Psoas muscle (tissue), 8 donors: ENCODE measurements around the gene NUAK2. TPM values are rescaled to one million over a fixed set of nuclear protein-coding genes. Genes with fewer than 3 reads are reported as not detected.

Source experiments
- ATAC-seq, 4 donors: fragments of 200-7000 bp; cut with Tn5 transposase; one replicate each; pipeline ENCODE4 v1.9.1; 2020; ENCODE audit warnings: moderate library complexity in 3 of 4, mild to moderate bottlenecking in 2 of 4
- DNase-seq, 2 donors: peaks; one replicate each; pipeline ENCODE4 v3.0.0-alpha.2; 2020
- H3K27ac ChIP-seq: fragments of 200-600 bp; one replicate; pipeline ENCODE4 v1.8.0; 2022
- H3K27me3 ChIP-seq, 3 donors: fragments of 200-600 bp in 1 of 3; one replicate each; pipeline versions ENCODE4 v1.6.1 to v1.8.0; 2013 to 2022; ENCODE audit warnings: low read length in 2 of 3, mild to moderate bottlenecking in 2 of 3, moderate library complexity in 1 of 3; ENCODE audit not compliant: insufficient read depth in 3 of 3
- H3K36me3 ChIP-seq, 2 donors: fragments of 200-600 bp in 1 of 2; one replicate each; pipeline versions ENCODE4 v1.6.1 to v1.8.0; 2013 to 2022; ENCODE audit warnings: low read depth in 1 of 2, mild to moderate bottlenecking in 1 of 2, moderate library complexity in 1 of 2; ENCODE audit not compliant: insufficient read depth in 1 of 2
- H3K4me1 ChIP-seq: fragments of 200-600 bp; one replicate; pipeline ENCODE4 v1.8.0; 2022
- H3K4me3 ChIP-seq: fragments of 200-600 bp; one replicate; pipeline ENCODE4 v1.8.0; 2022; ENCODE audit warnings: mild to moderate bottlenecking
- H3K9me3 ChIP-seq: fragments of 200-600 bp; one replicate; pipeline ENCODE4 v1.8.0; 2022
- CTCF ChIP-seq: fragments of 200-600 bp; IDR thresholded peaks from one replicate; pipeline ENCODE4 v1.8.0; 2022; ENCODE audit warnings: antibody characterized with exemption
- WGBS, 3 donors: extraction: QIAGEN DNeasy Blood & Tissue Kit; methylation state at CpG; one replicate each; pipeline versions ENCODE4 v1.1.6 to v1.1.7; 2013; 5-methylcytosine and 5-hydroxymethylcytosine counted together
- intact Hi-C, 2 donors: fragments of 100-400 bp; cut with DNase I; formaldehyde crosslinking; loops; one replicate each; pipeline versions ENCODE4 v1.11.0 to v1.14.2; 2022
- polyA plus RNA-seq, 3 donors: library from polyadenylated mRNA; stranded (reverse); fragments of 200-250 nt; gene quantifications; one replicate each; pipeline ENCODE4 v1.2.3, GENCODE V29; 2013
- total RNA-seq, 4 donors: library from RNA; stranded (reverse); fragmentation: NEBNext Ultra II Directional in 2 of 4; extraction: Animal tissue kit (Norgen Biotek cat#: 25700) in 2 of 4; gene quantifications; one replicate each; pipeline versions ENCODE4 v1.2.1 to v1.2.4, GENCODE V29; 2021 to 2023
- donor health status: healthy with polysubstance abuse.
- donor health status: DM: no; HTN: no; CAD: no; lungs with moderate emphysema.
- donor health status: Bipolar disorder and iron deficiency.
- donor health status: healthy.
- donor health status: DM: yes; HTN: yes; CAD: no.
- donor health status: DM: no; HTN: no; CAD: no.
- donor health status: DM: no; HTN: no; CAD: no.
- donor health status: DM: yes; HTN: yes; CAD: no.

The NUAK2 gene
- total and polyA plus RNA-seq, 7 donors: 0.20 to 1.3 (median 0.55) TPM

GRCh38 chr1:205273551-205273982, 48.0 kb downstream of the NUAK2 start:
- intact Hi-C loops: loop anchor here (1.0 to 10.0 kb wide), 3 partner anchors 52 to 251 kb away; no protein-coding TSS in a partner anchor
- peak; percentile 71 to 82 (median 80) for ATAC-seq
- no peaks in the 10 kb centered on the region for H3K9me3 ChIP-seq
- H3K4me1 ChIP-seq: peaks cover 32% of the 10 kb centered on the region
- H3K36me3 ChIP-seq: peaks cover 0 to 24% of the 10 kb centered on the region in 2 donors
- WGBS, 3 donors: 10 to 12% (median 11%) methylated on average over 7 of the region's 7 CpGs
- DNase-seq: peak; percentile 79 to 91
- H3K4me3 ChIP-seq: no peak overlapping the region
- H3K27ac ChIP-seq: no peak overlapping the region
- no peaks in the 10 kb centered on the region for H3K27me3 ChIP-seq
- TF ChIP-seq CTCF: peak; percentile 99

- no peaks in the 10 kb centered on the region for H3K27me3 ChIP-seq
- peaks cover 32% of the 10 kb centered on the region for H3K4me1 ChIP-seq
- no peak for TF ChIP-seq CTCF
- no peaks in the 10 kb centered on the region for H3K9me3 ChIP-seq
- H3K36me3 ChIP-seq: peaks cover 0 to 24% of the 10 kb centered on the region in 2 donors
- no peak overlapping the region for H3K4me3 ChIP-seq
- no peak overlapping the region for H3K27ac ChIP-seq
- WGBS, 3 donors: 80 to 91% (median 81%) methylated on average over 3 of the region's 3 CpGs
- DNase-seq (no peak), ATAC-seq (no peak)
- intact Hi-C loops: loop anchor here in 1 of 2 donors (5.0 to 10.0 kb wide), 2 partner anchors 165 to 252 kb away; no protein-coding TSS in a partner anchor
These were observed 49.0 kb downstream of the NUAK2 start for GRCh38 chr1:205272536-205272935.

GRCh38 chr1:205271745-205272144, 49.8 kb downstream of the NUAK2 start:
- intact Hi-C loops: loop anchor here in 1 of 2 donors (5.0 to 10.0 kb wide), 2 partner anchors 166 to 253 kb away; no protein-coding TSS in a partner anchor
- Histone ChIP-seq H3K27me3 (no peaks in the 10 kb centered on the region), H3K27ac (peak overlapping the region; percentile 69), H3K4me3 (no peak overlapping the region), H3K4me1 (peaks cover 38% of the 10 kb centered on the region), H3K9me3 (no peaks in the 10 kb centered on the region), H3K36me3 (peaks cover 0 to 24% of the 10 kb centered on the region in 2 donors)
- TF ChIP-seq CTCF: no peak
- no peak for DNase-seq
- no peak for ATAC-seq
- 55 to 78% (median 67%) methylated on average over 17 to 18 of the region's 18 CpGs for WGBS, 3 donors

- no peak overlapping the region for H3K4me3 ChIP-seq
- peaks cover 0 to 24% of the 10 kb centered on the region in 2 donors for H3K36me3 ChIP-seq
- H3K9me3 ChIP-seq: no peaks in the 10 kb centered on the region
- no peaks in the 10 kb centered on the region for H3K27me3 ChIP-seq
- peak overlapping the region; percentile 69 for H3K27ac ChIP-seq
- peaks cover 42% of the 10 kb centered on the region for H3K4me1 ChIP-seq
- intact Hi-C loops: loop anchor here in 1 of 2 donors (5.0 to 10.0 kb wide), 2 partner anchors 166 to 254 kb away; no protein-coding TSS in a partner anchor
- no peak for TF ChIP-seq CTCF
- DNase-seq (peak in 1 of 2 donors; percentile 69), ATAC-seq (peak in 3 of 4 donors; percentile 20 to 46 (median 37))
- WGBS, 3 donors: 40 to 50% (median 46%) methylated on average over 7 to 8 of the region's 8 CpGs
These were observed 50.3 kb downstream of the NUAK2 start for GRCh38 chr1:205271277-205271676.
